GM12873 (cell line): ENCODE data around the gene JUND.

ENCODE experiments used
- CTCF ChIP-seq: IDR thresholded peaks from 2 replicates; pipeline ENCODE4 v1.5.1; 2012; ENCODE audit warnings: low read depth, mild to moderate bottlenecking, moderate library complexity, low read length, control low read depth; ENCODE audit not compliant: insufficient read depth; ENCODE audit errors: missing control alignments

Gene JUND

GRCh38 chr19:18269070-18269723 is 12.2 kb downstream of the JUND start:
- TF ChIP-seq CTCF, result no peak

GRCh38 chr19:18266771-18267686 is 14.4 kb downstream of the JUND start:
- TF ChIP-seq CTCF, result no peak

GRCh38 chr19:18265582-18265981 is 15.8 kb downstream of the JUND start:
- TF ChIP-seq CTCF, result no peak

- TF ChIP-seq CTCF, result no peak
Measured at GRCh38 chr19:18264971-18265540, 16.4 kb downstream of the JUND start.

GRCh38 chr19:18264137-18264854 is 17.1 kb downstream of the JUND start:
- no peak for TF ChIP-seq CTCF

GRCh38 chr19:18263324-18264136 is 17.9 kb downstream of the JUND start:
- TF ChIP-seq CTCF, result no peak
